HepG2 (cell line): ENCODE data around the gene DPF1. TPM values are rescaled to one million over a fixed set of nuclear protein-coding genes. Genes with fewer than 3 reads are reported as not detected.
A peak's percentile ranks its signal among the peaks of the same experiment; 100 is the strongest.

ENCODE experiments used
- CBX2 ChIP-seq, 2 experiments: fragments of 200-600 bp in 1 of 2; sonication (generic); formaldehyde crosslinking in 1 of 2; IDR thresholded peaks; 2 replicates each; pipeline versions ENCODE4 v1.7.0 to v1.8.1; 2018 to 2022; ENCODE audit warnings: low read depth in 2 of 2, low read length in 1 of 2, mild to moderate bottlenecking in 1 of 2, missing genetic modification reagents in 1 of 2
- ETV5 ChIP-seq: IDR thresholded peaks from 2 replicates; pipeline ENCODE4 v1.6.1; 2018; ENCODE audit warnings: missing biosample characterization, missing genetic modification reagents, inconsistent platforms, borderline replicate concordance
- FOSL2 ChIP-seq: sonication (generic); formaldehyde crosslinking; IDR thresholded peaks from 2 replicates; pipeline ENCODE4 v1.4.0; 2020; ENCODE audit warnings: missing genetic modification reagents
- FOXJ3 ChIP-seq: sonication (generic); formaldehyde crosslinking; IDR thresholded peaks from 2 replicates; pipeline ENCODE4 v1.4.0; 2020; ENCODE audit warnings: missing genetic modification reagents, mild to moderate bottlenecking, borderline replicate concordance
- GATAD2A ChIP-seq: IDR thresholded peaks from 2 replicates; pipeline ENCODE4 v1.6.1; 2016
- HIVEP1 ChIP-seq: sonication (generic); formaldehyde crosslinking; IDR thresholded peaks from 2 replicates; pipeline ENCODE4 v1.4.0; 2020; ENCODE audit warnings: mild to moderate bottlenecking, missing genetic modification reagents
- MAX ChIP-seq: IDR thresholded peaks from 2 replicates; pipeline ENCODE4 v1.6.1; 2012; ENCODE audit warnings: inconsistent platforms
- MBNL3 ChIP-seq: fragments of 250-450 bp; sonication (Bioruptor Pico); conservative IDR thresholded peaks from 2 replicates; pipeline ENCODE4 v1.8.0; 2022; ENCODE audit warnings: mild to moderate bottlenecking, inconsistent platforms
- NFE2L1 ChIP-seq: sonication (generic); formaldehyde crosslinking; IDR thresholded peaks from 2 replicates; pipeline ENCODE4 v1.4.0; 2020; ENCODE audit warnings: missing genetic modification reagents, mild to moderate bottlenecking, borderline replicate concordance
- NR2F6 ChIP-seq, 2 experiments: IDR thresholded peaks; 2 replicates each; pipeline ENCODE4 v1.6.1; 2016; ENCODE audit warnings: antibody characterized with exemption in 1 of 2, mild to moderate bottlenecking in 1 of 2
- NR3C1 ChIP-seq: sonication (generic); formaldehyde crosslinking; IDR thresholded peaks from 2 replicates; pipeline ENCODE4 v1.4.0; 2020; ENCODE audit warnings: missing genetic modification reagents
- PRDM10 ChIP-seq: sonication (generic); formaldehyde crosslinking; IDR thresholded peaks from 2 replicates; pipeline ENCODE4 v1.4.0; 2020; ENCODE audit warnings: low read depth, missing genetic modification reagents
- PRPF4 ChIP-seq: fragments of 200-400 bp; formaldehyde crosslinking; IDR thresholded peaks from 2 replicates; pipeline ENCODE4 v1.6.1; 2016; ENCODE audit warnings: low read length, low read depth; ENCODE audit not compliant: poor library complexity, severe bottlenecking
- RCOR2 ChIP-seq: IDR thresholded peaks from 2 replicates; pipeline ENCODE4 v1.6.1; 2016; ENCODE audit warnings: missing biosample characterization, missing genetic modification reagents
- RXRB ChIP-seq: IDR thresholded peaks from 2 replicates; pipeline ENCODE4 v1.6.1; 2016; ENCODE audit warnings: borderline replicate concordance, missing genetic modification reagents, missing compliant biosample characterization
- SALL1 ChIP-seq: sonication (generic); formaldehyde crosslinking; IDR thresholded peaks from 2 replicates; pipeline ENCODE4 v1.8.0; 2022; ENCODE audit warnings: mild to moderate bottlenecking, missing genetic modification reagents
- SP4 ChIP-seq: sonication (generic); formaldehyde crosslinking; IDR thresholded peaks from 2 replicates; pipeline ENCODE4 v1.8.1; 2023; ENCODE audit warnings: mild to moderate bottlenecking, missing genetic modification reagents
- TFDP2 ChIP-seq: sonication (generic); formaldehyde crosslinking; IDR thresholded peaks from 2 replicates; pipeline ENCODE4 v1.4.0; 2020; ENCODE audit warnings: missing genetic modification reagents
- THAP11 ChIP-seq: IDR thresholded peaks from 2 replicates; pipeline ENCODE4 v1.6.1; 2016; ENCODE audit warnings: missing biosample characterization, missing genetic modification reagents
- UBTF ChIP-seq: sonication (generic); formaldehyde crosslinking; IDR thresholded peaks from 2 replicates; pipeline ENCODE4 v1.4.0; 2020; ENCODE audit warnings: mild to moderate bottlenecking, missing genetic modification reagents
- ZBTB7B ChIP-seq: sonication (generic); formaldehyde crosslinking; IDR thresholded peaks from 2 replicates; pipeline ENCODE4 v1.4.0; 2020; ENCODE audit warnings: missing genetic modification reagents
- ZFX ChIP-seq: sonication (generic); formaldehyde crosslinking; IDR thresholded peaks from 2 replicates; pipeline ENCODE4 v1.4.0; 2020; ENCODE audit warnings: mild to moderate bottlenecking, low read depth, missing genetic modification reagents, moderate library complexity
- ZNF101 ChIP-seq: sonication (generic); formaldehyde crosslinking; IDR thresholded peaks from 2 replicates; pipeline ENCODE4 v1.4.0; 2020; ENCODE audit warnings: mild to moderate bottlenecking, low read depth, missing genetic modification reagents, borderline replicate concordance
- polyA plus RNA-seq, 8 experiments: library from polyadenylated mRNA; depleted of rRNA in 3 of 8; stranded (reverse) in 7 of 8; unstranded in 1 of 8; fragments of >200 nt; fragmentation: Illumina TruSeq in 4 of 8; extraction: Trizol in 4 of 8; gene quantifications; 2 replicates each; pipeline versions ENCODE4 v1.2.1 to v1.2.3, GENCODE V29; 2011 to 2016; ENCODE audit warnings: low read depth in 4 of 8, missing spikeins in 1 of 8, mixed read lengths in 1 of 8; ENCODE audit not compliant: insufficient read depth in 1 of 8
- total RNA-seq, 5 experiments: library from RNA; depleted of rRNA; stranded (reverse); fragments of >200 nt; fragmentation: Illumina TruSeq; extraction: Trizol; gene quantifications; 2 replicates each; pipeline ENCODE4 v1.2.3, GENCODE V29; 2016; ENCODE audit warnings: low read depth in 1 of 5

The DPF1 gene
- total and polyA plus RNA-seq, 2 of the 13 experiments (the other 11 are each of a cell fraction or from before 2014, with no cell fraction given) = 1.0 to 3.2 TPM

- TF ChIP-seq NR3C1 (CRISPR knock-in tag) (no peak), TFDP2 (CRISPR knock-in tag) (no peak), ETV5 (CRISPR knock-in tag) (peak; percentile 79; the same call in 1 of the 2 replicates), HIVEP1 (no peak), NR2F6 (IDR thresholded peaks at IDR 0.05) (peak; percentile 56; the same call in 1 of the 2 replicates), NR2F6 (CRISPR knock-in tag; IDR thresholded peaks at IDR 0.05) (peak; percentile 53), SALL1 (CRISPR knock-in tag) (peak; percentile 49), GATAD2A (CRISPR knock-in tag) (peak; percentile 47; the same call in 1 of the 2 replicates), PRPF4 (no peak), NFE2L1 (CRISPR knock-in tag) (no peak), PRDM10 (CRISPR knock-in tag) (peak; percentile 46; the same call in 1 of the 2 replicates), FOXJ3 (CRISPR knock-in tag) (no peak), ZNF101 (no peak), FOSL2 (CRISPR knock-in tag) (0 out of 2 replicates have a peak, but pooled peaks have one; percentile 33), THAP11 (peak; percentile 40; the same call in 1 of the 2 replicates), ZBTB7B (0 out of 2 replicates have a peak, but pooled peaks have one; percentile 41), MAX (0 out of 2 replicates have a peak, but pooled peaks have one; percentile 22), RCOR2 (CRISPR knock-in tag) (0 out of 2 replicates have a peak, but pooled peaks have one; percentile 45), RXRB (CRISPR knock-in tag) (peak; percentile 60; the same call in 1 of the 2 replicates), SP4 (peak; percentile 22; the same call in 1 of the 2 replicates), CBX2 (IDR thresholded peaks at IDR 0.05; ENCODE audit: low read depth, low read length) (no peak), CBX2 (CRISPR knock-in tag; IDR thresholded peaks at IDR 0.05; ENCODE audit: low read depth) (no peak), MBNL3 (no peak), ZFX (CRISPR knock-in tag) (peak; percentile 86), UBTF (0 out of 2 replicates have a peak, but pooled peaks have one; percentile 30)
These were observed 43.1 kb upstream of the DPF1 start (continued) for GRCh38 chr19:38266981-38267597.
